ENCODE data around the gene KCNAB1.
"Not testable (repeated sequence)": the region's sequence is repeated elsewhere in the genome, so short reads cannot be mapped to it uniquely, and the experiment has no call there.

Gene KCNAB1

GRCh38 chr3:156559321-156559720 is 438.9 kb downstream of the KCNAB1 start:
- no peak for DNase-seq (ENCODE audit: low read depth in 2 of 3, low spot score in 1 of 3)

- DNase-seq (ENCODE audit: low read depth in 2 of 3, low spot score in 1 of 3): no peak
Measured at GRCh38 chr3:156561533-156561932, 441.2 kb downstream of the KCNAB1 start.

GRCh38 chr3:156562486-156562885 is 442.1 kb downstream of the KCNAB1 start:
- DNase-seq (ENCODE audit: low read depth in 2 of 3, low spot score in 1 of 3): not testable (repeated sequence)

- DNase-seq (ENCODE audit: low read depth in 2 of 3, low spot score in 1 of 3): no peak
Measured at GRCh38 chr3:156563900-156564682, 443.7 kb downstream of the KCNAB1 start.

- DNase-seq (ENCODE audit: low read depth in 2 of 3, low spot score in 1 of 3): not testable (repeated sequence)
Measured at GRCh38 chr3:156569016-156569415, 448.6 kb downstream of the KCNAB1 start.

GRCh38 chr3:156569881-156570280 is 449.5 kb downstream of the KCNAB1 start:
- DNase-seq (ENCODE audit: low read depth in 2 of 3, low spot score in 1 of 3): not testable (repeated sequence)

- no peak for DNase-seq (ENCODE audit: low read depth in 2 of 3, low spot score in 1 of 3)
Measured at GRCh38 chr3:156575641-156576040, 455.3 kb downstream of the KCNAB1 start.

GRCh38 chr3:156576051-156576450 is 455.7 kb downstream of the KCNAB1 start:
- DNase-seq (ENCODE audit: low read depth in 2 of 3, low spot score in 1 of 3): no peak

GRCh38 chr3:156576651-156577348 is 456.4 kb downstream of the KCNAB1 start:
- no peak for DNase-seq (ENCODE audit: low read depth in 2 of 3, low spot score in 1 of 3)

GRCh38 chr3:156577736-156578135 is 457.4 kb downstream of the KCNAB1 start:
- DNase-seq (ENCODE audit: low read depth in 2 of 3, low spot score in 1 of 3): no peak

GRCh38 chr3:156579427-156579851 is 459.1 kb downstream of the KCNAB1 start:
- DNase-seq (ENCODE audit: low read depth in 2 of 3, low spot score in 1 of 3): no peak

GRCh38 chr3:156581033-156581432 is 460.7 kb downstream of the KCNAB1 start:
- DNase-seq (ENCODE audit: low read depth in 2 of 3, low spot score in 1 of 3): no peak

GRCh38 chr3:156581954-156582353 is 461.6 kb downstream of the KCNAB1 start:
- DNase-seq (ENCODE audit: low read depth in 2 of 3, low spot score in 1 of 3): no peak

- no peak for DNase-seq (ENCODE audit: low read depth in 2 of 3, low spot score in 1 of 3)
Measured at GRCh38 chr3:156582532-156583183, 462.3 kb downstream of the KCNAB1 start.

- no peak for DNase-seq (ENCODE audit: low read depth in 2 of 3, low spot score in 1 of 3)
Measured at GRCh38 chr3:156583469-156583868, 463.1 kb downstream of the KCNAB1 start.

- no peak for DNase-seq (ENCODE audit: low read depth in 2 of 3, low spot score in 1 of 3)
Measured at GRCh38 chr3:156586905-156587759, 466.8 kb downstream of the KCNAB1 start.

GRCh38 chr3:156587760-156588069 is 467.3 kb downstream of the KCNAB1 start:
- no peak for DNase-seq (ENCODE audit: low read depth in 2 of 3, low spot score in 1 of 3)
